ENCODE measurements around the gene COL2A1.

- no peak for TF ChIP-seq HDGF (IDR thresholded peaks at IDR 0.05; ENCODE audit: borderline replicate concordance)
- no peak for TF ChIP-seq SUZ12 (IDR thresholded peaks at IDR 0.05)
- TF ChIP-seq BHLHE40 (IDR thresholded peaks at IDR 0.05; ENCODE audit: borderline replicate concordance) = no peak
- TF ChIP-seq CTBP1 (IDR thresholded peaks at IDR 0.05; ENCODE audit: borderline replicate concordance) = no peak
- TF ChIP-seq, protein P1, sequence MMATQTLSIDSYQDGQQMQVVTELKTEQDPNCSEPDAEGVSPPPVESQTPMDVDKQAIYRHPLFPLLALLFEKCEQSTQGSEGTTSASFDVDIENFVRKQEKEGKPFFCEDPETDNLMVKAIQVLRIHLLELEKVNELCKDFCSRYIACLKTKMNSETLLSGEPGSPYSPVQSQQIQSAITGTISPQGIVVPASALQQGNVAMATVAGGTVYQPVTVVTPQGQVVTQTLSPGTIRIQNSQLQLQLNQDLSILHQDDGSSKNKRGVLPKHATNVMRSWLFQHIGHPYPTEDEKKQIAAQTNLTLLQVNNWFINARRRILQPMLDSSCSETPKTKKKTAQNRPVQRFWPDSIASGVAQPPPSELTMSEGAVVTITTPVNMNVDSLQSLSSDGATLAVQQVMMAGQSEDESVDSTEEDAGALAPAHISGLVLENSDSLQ (IDR thresholded peaks at IDR 0.05) = no peak
- TF ChIP-seq FOXA1 (IDR thresholded peaks at IDR 0.05) = no peak
- no peak for TF ChIP-seq ZNF384 (IDR thresholded peaks at IDR 0.05)
- no peak for TF ChIP-seq ARNT (IDR thresholded peaks at IDR 0.05)
Measured at GRCh38 chr12:47930634-47931033, 73.6 kb downstream of the COL2A1 start.
